ENCODE data around the gene HSPA1B. TPM values are rescaled to one million over a fixed set of nuclear protein-coding genes. Genes with fewer than 3 reads are reported as not detected.

HSPA1B gene
- total and polyA plus RNA-seq, 2 donors (not counting 1 experiment from before 2014, with no cell fraction given): 79.2 to 145 TPM

DNA sequence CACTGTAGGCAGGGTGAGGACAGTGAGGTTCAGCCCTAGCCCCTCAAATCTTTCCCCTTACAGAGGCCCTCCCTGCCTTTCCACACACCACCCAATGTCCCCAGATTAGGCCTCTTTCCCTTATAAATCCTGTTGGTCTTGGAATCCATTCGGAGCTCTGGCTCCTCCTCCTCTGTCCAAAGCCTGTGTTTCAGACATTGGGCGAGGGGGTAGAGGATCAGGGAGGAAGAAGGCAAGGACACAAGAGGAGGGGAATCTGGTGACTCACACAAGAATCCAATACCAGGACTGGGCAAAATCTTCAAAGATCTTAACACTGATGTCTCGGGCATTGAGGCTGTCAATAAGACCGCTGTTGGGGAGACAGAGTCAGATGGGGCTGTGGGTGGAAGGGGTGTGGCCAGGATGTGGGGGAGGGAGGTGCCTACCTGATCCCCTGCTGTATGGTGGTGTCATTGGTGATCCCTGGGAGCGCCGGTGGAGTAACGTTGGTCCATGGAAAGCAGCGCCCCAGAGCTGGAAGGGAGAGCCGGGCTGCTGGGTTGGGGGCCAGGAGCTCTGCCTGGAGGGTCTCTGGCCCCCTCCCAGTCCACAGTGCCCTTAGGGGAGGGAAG lies 43.6 kb downstream of the HSPA1B start:
- 81% methylated on average over 7 of the region's 9 CpGs for WGBS (ENCODE audit: insufficient coverage)
- H3K9me3 Mint-ChIP-seq (ENCODE audit: insufficient read depth): no peaks in the 10 kb centered on the region
- ATAC-seq (ENCODE audit: low read depth) (no peak), DNase-seq (no peak)
- TF ChIP-seq, protein P1, sequence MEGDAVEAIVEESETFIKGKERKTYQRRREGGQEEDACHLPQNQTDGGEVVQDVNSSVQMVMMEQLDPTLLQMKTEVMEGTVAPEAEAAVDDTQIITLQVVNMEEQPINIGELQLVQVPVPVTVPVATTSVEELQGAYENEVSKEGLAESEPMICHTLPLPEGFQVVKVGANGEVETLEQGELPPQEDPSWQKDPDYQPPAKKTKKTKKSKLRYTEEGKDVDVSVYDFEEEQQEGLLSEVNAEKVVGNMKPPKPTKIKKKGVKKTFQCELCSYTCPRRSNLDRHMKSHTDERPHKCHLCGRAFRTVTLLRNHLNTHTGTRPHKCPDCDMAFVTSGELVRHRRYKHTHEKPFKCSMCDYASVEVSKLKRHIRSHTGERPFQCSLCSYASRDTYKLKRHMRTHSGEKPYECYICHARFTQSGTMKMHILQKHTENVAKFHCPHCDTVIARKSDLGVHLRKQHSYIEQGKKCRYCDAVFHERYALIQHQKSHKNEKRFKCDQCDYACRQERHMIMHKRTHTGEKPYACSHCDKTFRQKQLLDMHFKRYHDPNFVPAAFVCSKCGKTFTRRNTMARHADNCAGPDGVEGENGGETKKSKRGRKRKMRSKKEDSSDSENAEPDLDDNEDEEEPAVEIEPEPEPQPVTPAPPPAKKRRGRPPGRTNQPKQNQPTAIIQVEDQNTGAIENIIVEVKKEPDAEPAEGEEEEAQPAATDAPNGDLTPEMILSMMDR (IDR thresholded peaks at IDR 0.05): no peak
- no peak for TF ChIP-seq EZH2 (IDR thresholded peaks at IDR 0.05; ENCODE audit: borderline replicate concordance, insufficient read depth, low read depth, low read length, poor library complexity, severe bottlenecking)
- H3K27ac ChIP-seq (ENCODE audit: low read length in 2 of 2): no peak overlapping the region
- no peak overlapping the region for H3K27ac Mint-ChIP-seq
- ChIA-PET CTCF (no interaction called here), POLR2A (no interaction called here)
- H3K4me2 ChIP-seq (replicated peaks; ENCODE audit: low read depth, low read length, poor library complexity, severe bottlenecking): no peak overlapping the region
- H3K4me1 Mint-ChIP-seq: no peaks in the 10 kb centered on the region
- intact Hi-C loops (cut with micrococcal nuclease): no loop called here
- H2AFZ ChIP-seq (ENCODE audit: insufficient read depth, low read depth, low read length, poor library complexity, severe bottlenecking): no peak overlapping the region
- H3K9me3 ChIP-seq (ENCODE audit: control extremely low read depth in 1 of 3, control insufficient read depth in 2 of 3, insufficient read depth in 1 of 3, low read length in 2 of 3): no peaks in the 10 kb centered on the region
- H3K27me3 ChIP-seq (replicated peaks in 1 of 4; ENCODE audit: control extremely low read depth in 1 of 4, control insufficient read depth in 3 of 4, insufficient read depth in 4 of 4, low read length in 3 of 4): no peaks in the 10 kb centered on the region
- no peaks in the 10 kb centered on the region for H3K4me1 ChIP-seq (ENCODE audit: control insufficient read depth in 2 of 2, insufficient read depth in 2 of 2, low read length in 2 of 2)
- no peak overlapping the region for H3K4me3 ChIP-seq (ENCODE audit: control extremely low read depth in 1 of 5, extremely low read depth in 1 of 5, insufficient read depth in 1 of 5, low read depth in 2 of 5, low read length in 4 of 5)
- no peaks in the 10 kb centered on the region for H4K20me1 ChIP-seq (ENCODE audit: control insufficient read depth, insufficient read depth, low read length, poor library complexity, severe bottlenecking)
- H3K79me2 ChIP-seq (ENCODE audit: control insufficient read depth, insufficient read depth, low read length): no peaks in the 10 kb centered on the region
- H3K27me3 Mint-ChIP-seq: peaks cover 4% of the 10 kb centered on the region
- no peak overlapping the region for H3K9ac ChIP-seq (ENCODE audit: low read length)
- no peaks in the 10 kb centered on the region for H3K36me3 ChIP-seq (replicated peaks in 1 of 2; ENCODE audit: control extremely low read depth in 1 of 2, control insufficient read depth in 1 of 2, extremely low read depth in 1 of 2, insufficient read depth in 2 of 2, low read length in 1 of 2)
- H3K4me3 Mint-ChIP-seq: no peak overlapping the region

DNA sequence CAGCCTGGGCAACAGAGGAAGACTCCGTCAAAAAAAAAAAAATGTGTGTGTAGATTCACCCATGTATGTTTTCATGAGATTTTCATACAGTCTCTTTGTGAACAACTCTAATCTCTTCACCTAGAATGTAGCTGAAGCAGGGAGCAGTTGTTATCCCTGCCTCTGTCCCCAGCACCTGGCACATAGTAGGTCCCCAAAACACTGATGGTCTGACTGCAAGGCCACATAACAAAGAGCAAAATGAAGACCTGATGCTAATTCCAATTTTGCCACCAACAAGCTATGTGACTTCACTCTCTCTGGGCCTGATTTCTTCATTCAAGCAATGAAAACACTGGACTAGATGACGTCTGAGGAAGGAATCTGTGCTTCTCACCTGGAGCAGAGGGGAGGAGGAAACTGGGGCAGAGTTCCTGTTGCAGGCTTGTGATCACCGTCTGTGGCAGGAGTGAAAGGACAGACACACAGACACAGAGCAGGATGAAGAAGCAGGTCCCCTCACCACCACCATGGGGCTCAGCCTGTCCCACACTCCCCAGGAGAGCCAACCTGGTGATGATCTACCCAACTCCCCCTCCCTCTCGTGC lies 46.6 kb downstream of the HSPA1B start:
- Histone ChIP-seq H3K4me2 (replicated peaks; ENCODE audit: low read depth, low read length, poor library complexity, severe bottlenecking) (no peak overlapping the region), H2AFZ (ENCODE audit: insufficient read depth, low read depth, low read length, poor library complexity, severe bottlenecking) (no peak overlapping the region), H3K79me2 (ENCODE audit: control insufficient read depth, insufficient read depth, low read length) (no peaks in the 10 kb centered on the region), H3K9ac (ENCODE audit: low read length) (no peak overlapping the region), H3K27ac (ENCODE audit: low read length in 2 of 2) (no peak overlapping the region), H3K9me3 (ENCODE audit: control extremely low read depth in 1 of 3, control insufficient read depth in 2 of 3, insufficient read depth in 1 of 3, low read length in 2 of 3) (no peaks in the 10 kb centered on the region), H3K36me3 (replicated peaks in 1 of 2; ENCODE audit: control extremely low read depth in 1 of 2, control insufficient read depth in 1 of 2, extremely low read depth in 1 of 2, insufficient read depth in 2 of 2, low read length in 1 of 2) (no peaks in the 10 kb centered on the region), H3K4me3 (ENCODE audit: control extremely low read depth in 1 of 5, extremely low read depth in 1 of 5, insufficient read depth in 1 of 5, low read depth in 2 of 5, low read length in 4 of 5) (no peak overlapping the region), H3K27me3 (replicated peaks in 1 of 4; ENCODE audit: control extremely low read depth in 1 of 4, control insufficient read depth in 3 of 4, insufficient read depth in 4 of 4, low read length in 3 of 4) (no peaks in the 10 kb centered on the region), H4K20me1 (ENCODE audit: control insufficient read depth, insufficient read depth, low read length, poor library complexity, severe bottlenecking) (no peaks in the 10 kb centered on the region), H3K4me1 (ENCODE audit: control insufficient read depth in 2 of 2, insufficient read depth in 2 of 2, low read length in 2 of 2) (no peaks in the 10 kb centered on the region)
- Mint-ChIP-seq H3K27ac (no peak overlapping the region), H3K27me3 (peaks cover 4% of the 10 kb centered on the region), H3K9me3 (ENCODE audit: insufficient read depth) (no peaks in the 10 kb centered on the region), H3K4me3 (no peak overlapping the region), H3K4me1 (no peaks in the 10 kb centered on the region)
- ATAC-seq (ENCODE audit: low read depth): no peak
- POLR2A ChIA-PET: interaction anchor here (0.6 to 0.7 kb wide), 2 partner anchors 9 to 805 kb away, joined by 3 to 6 read pairs; no protein-coding TSS in a partner anchor
- no peak for DNase-seq
- 58% methylated on average over 2 of the region's 4 CpGs for whole genome bisulfite sequencing (ENCODE audit: insufficient coverage)
- CTCF ChIA-PET: interaction anchor here (1.0 kb wide), 1 partner anchor 43 kb away, joined by 3 read pairs; no protein-coding TSS in a partner anchor
- intact Hi-C loops (cut with micrococcal nuclease): no loop called here
- TF ChIP-seq EZH2 (IDR thresholded peaks at IDR 0.05; ENCODE audit: borderline replicate concordance, insufficient read depth, low read depth, low read length, poor library complexity, severe bottlenecking): no peak
- TF ChIP-seq, protein P1 (IDR thresholded peaks at IDR 0.05): no peak

All from B cell (primary cell).